Esophagus muscularis mucosa (tissue), 4 donors: ENCODE results near the gene TMEM51. TPM values are rescaled to one million over a fixed set of nuclear protein-coding genes. Genes with fewer than 3 reads are reported as not detected.

Source experiments
- DNase-seq: peaks from one replicate; pipeline ENCODE4 v3.0.0-alpha.2; 2017; ENCODE audit errors: extremely low spot score
- H3K27ac ChIP-seq, 4 donors: fragments of 200-600 bp; sonication (generic); replicated peaks in 1 of 4; 1 replicate in 3 of 4; 2 replicates in 1 of 4; pipeline ENCODE4 v1.5.1; 2016 to 2019; ENCODE audit warnings: mild to moderate bottlenecking in 1 of 4
- H3K27me3 ChIP-seq, 4 donors: fragments of 200-600 bp; sonication (generic); one replicate each; pipeline versions ENCODE4 v1.5.1 to v1.6.0; 2016 to 2019
- H3K36me3 ChIP-seq, 4 donors: fragments of 200-600 bp; sonication (generic); one replicate each; pipeline ENCODE4 v1.5.1; 2016 to 2019
- H3K4me1 ChIP-seq, 4 donors: fragments of 200-600 bp; sonication (generic); one replicate each; pipeline ENCODE4 v1.5.1; 2016 to 2019
- H3K4me3 ChIP-seq, 4 donors: fragments of 200-600 bp; sonication (generic); 1 replicate in 2 of 4; 2 replicates in 2 of 4; pipeline ENCODE4 v1.5.1; 2016 to 2019; ENCODE audit warnings: mild to moderate bottlenecking in 4 of 4, moderate library complexity in 1 of 4
- H3K9me3 ChIP-seq, 4 donors: fragments of 200-600 bp; sonication (generic); 1 replicate in 3 of 4; 2 replicates in 1 of 4; pipeline ENCODE4 v1.5.1; 2016 to 2019
- EP300 ChIP-seq: sonication (generic); formaldehyde crosslinking; IDR thresholded peaks from one replicate; pipeline ENCODE4 v1.6.1; 2017; ENCODE audit warnings: antibody characterized with exemption
- POLR2A ChIP-seq: fragments of 450-650 bp; IDR thresholded peaks from one replicate; pipeline ENCODE4 v1.6.1; 2017; ENCODE audit warnings: antibody characterized with exemption, moderate library complexity, mild to moderate bottlenecking, low read depth
- POLR2AphosphoS5 ChIP-seq, 2 donors: sonication (generic); formaldehyde crosslinking; IDR thresholded peaks; one replicate each; pipeline ENCODE4 v1.6.1; 2017; ENCODE audit warnings: antibody characterized with exemption in 2 of 2
- WGBS: methylation state at CpG from one replicate; pipeline ENCODE4 v1.1.5; 2018; 5-methylcytosine and 5-hydroxymethylcytosine counted together
- intact Hi-C: fragments of 100-400 bp; cut with DNase I; formaldehyde crosslinking; loops from one replicate; pipeline ENCODE4 v1.15.1; 2023
- total RNA-seq, 4 donors: library from RNA; depleted of rRNA; stranded (reverse); fragments of >200 nt; gene quantifications; one replicate each; pipeline versions ENCODE4 v1.1.0 to v1.2.1, GENCODE V29; 2016
- TF ChIP-seq, protein P1 (sequence below), 3 experiments: fragments of 200-600 bp in 2 of 3; fragments of 450-650 bp in 1 of 3; sonication (generic) in 2 of 3; IDR thresholded peaks; one replicate each; pipeline ENCODE4 v1.5.1; 2017 to 2019; ENCODE audit warnings: antibody characterized with exemption in 3 of 3, mild to moderate bottlenecking in 2 of 3, moderate library complexity in 1 of 3

The TMEM51 gene, protein sequence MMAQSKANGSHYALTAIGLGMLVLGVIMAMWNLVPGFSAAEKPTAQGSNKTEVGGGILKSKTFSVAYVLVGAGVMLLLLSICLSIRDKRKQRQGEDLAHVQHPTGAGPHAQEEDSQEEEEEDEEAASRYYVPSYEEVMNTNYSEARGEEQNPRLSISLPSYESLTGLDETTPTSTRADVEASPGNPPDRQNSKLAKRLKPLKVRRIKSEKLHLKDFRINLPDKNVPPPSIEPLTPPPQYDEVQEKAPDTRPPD
- 10 to 100 TPM in 3 of 4 donors, 1 to 10 TPM in 1; 8.6 to 17.2 (median 11.4) TPM for total RNA-seq

GRCh38 chr1:15153184-15153841, at the start of gene TMEM51:
TMEM51 (plus strand) TSS chr1:15153747; CDS start chr1:15215088, 61,341 bp downstream.
- Histone ChIP-seq H3K36me3 (no peaks in the 10 kb centered on the region), H3K4me3 (peak within 1 kb of the TSS; percentile 82 to 95 (median 88)), H3K9me3 (no peaks in the 10 kb centered on the region), H3K4me1 (peaks cover 20 to 73% (median 62%) of the 10 kb centered on the region in 4 donors), H3K27me3 (peaks cover 0 to 8% (median 0%) of the 10 kb centered on the region in 4 donors), H3K27ac (peak within 1 kb of the TSS; percentile 85 to 94 (median 90))
- WGBS: under 1% methylated on average over 17 of the region's 56 CpGs
- no peak for DNase-seq
- intact Hi-C loops: loop anchor here (2.0 kb wide), 1 partner anchor 119 kb away; no protein-coding TSS in a partner anchor
- TF ChIP-seq POLR2AphosphoS5 (IDR thresholded peaks at IDR 0.05) (peak in 1 of 2 donors; percentile 51), POLR2A (no peak)

- no peak for TF ChIP-seq EP300
- no peak for TF ChIP-seq POLR2A
- TF ChIP-seq, protein P1, sequence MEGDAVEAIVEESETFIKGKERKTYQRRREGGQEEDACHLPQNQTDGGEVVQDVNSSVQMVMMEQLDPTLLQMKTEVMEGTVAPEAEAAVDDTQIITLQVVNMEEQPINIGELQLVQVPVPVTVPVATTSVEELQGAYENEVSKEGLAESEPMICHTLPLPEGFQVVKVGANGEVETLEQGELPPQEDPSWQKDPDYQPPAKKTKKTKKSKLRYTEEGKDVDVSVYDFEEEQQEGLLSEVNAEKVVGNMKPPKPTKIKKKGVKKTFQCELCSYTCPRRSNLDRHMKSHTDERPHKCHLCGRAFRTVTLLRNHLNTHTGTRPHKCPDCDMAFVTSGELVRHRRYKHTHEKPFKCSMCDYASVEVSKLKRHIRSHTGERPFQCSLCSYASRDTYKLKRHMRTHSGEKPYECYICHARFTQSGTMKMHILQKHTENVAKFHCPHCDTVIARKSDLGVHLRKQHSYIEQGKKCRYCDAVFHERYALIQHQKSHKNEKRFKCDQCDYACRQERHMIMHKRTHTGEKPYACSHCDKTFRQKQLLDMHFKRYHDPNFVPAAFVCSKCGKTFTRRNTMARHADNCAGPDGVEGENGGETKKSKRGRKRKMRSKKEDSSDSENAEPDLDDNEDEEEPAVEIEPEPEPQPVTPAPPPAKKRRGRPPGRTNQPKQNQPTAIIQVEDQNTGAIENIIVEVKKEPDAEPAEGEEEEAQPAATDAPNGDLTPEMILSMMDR (IDR thresholded peaks at IDR 0.05): no peak
- Histone ChIP-seq H3K4me1 (no peaks in the 10 kb centered on the region), H3K36me3 (no peaks in the 10 kb centered on the region), H3K27me3 (peaks cover 0 to 50% (median 5%) of the 10 kb centered on the region in 4 donors), H3K27ac (no peak overlapping the region), H3K4me3 (no peak overlapping the region), H3K9me3 (peaks cover 0 to 5% (median 5%) of the 10 kb centered on the region in 4 donors)
- WGBS: 100% methylated on average over 1 of the region's 10 CpGs
- DNase-seq: no peak
- intact Hi-C loops: no loop called here
Observed at GRCh38 chr1:15103906-15104305, 49.6 kb upstream of the TMEM51 start.

GRCh38 chr1:15104768-15105167, 48.8 kb upstream of the TMEM51 start:
- DNase-seq: no peak
- intact Hi-C loops: no loop called here
- Histone ChIP-seq H3K9me3 (peaks cover 0 to 5% (median 5%) of the 10 kb centered on the region in 4 donors), H3K27ac (no peak overlapping the region), H3K27me3 (peaks cover 0 to 41% (median 5%) of the 10 kb centered on the region in 4 donors), H3K4me1 (no peaks in the 10 kb centered on the region), H3K4me3 (no peak overlapping the region), H3K36me3 (no peaks in the 10 kb centered on the region)
- TF ChIP-seq POLR2AphosphoS5 (IDR thresholded peaks at IDR 0.05) (no peak), POLR2A (no peak), EP300 (no peak)
- TF ChIP-seq, protein P1 (IDR thresholded peaks at IDR 0.05): no peak

DNA sequence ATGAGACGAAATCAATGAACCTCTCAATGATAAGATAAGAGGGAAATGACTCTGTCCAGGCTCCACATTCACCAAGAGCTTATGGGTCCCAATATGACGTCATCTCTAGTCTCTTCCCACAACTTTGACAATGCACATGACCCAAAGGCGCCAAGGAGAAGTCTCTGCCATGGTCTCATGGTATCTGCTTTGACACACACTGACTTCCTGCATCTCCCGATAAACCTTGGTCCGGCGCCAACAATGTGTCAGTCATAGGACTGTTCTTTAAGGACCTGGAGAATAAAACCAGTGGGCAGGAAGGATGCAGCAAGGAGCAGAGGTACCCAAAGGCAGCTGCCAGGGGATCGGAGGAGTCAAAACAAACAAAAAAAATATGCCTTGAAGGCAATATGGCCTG, 46.9 kb upstream of the TMEM51 start:
- intact Hi-C loops: no loop called here
- H3K27ac ChIP-seq: no peak overlapping the region
- no peaks in the 10 kb centered on the region for H3K36me3 ChIP-seq
- peaks cover 0 to 5% (median 5%) of the 10 kb centered on the region in 4 donors for H3K9me3 ChIP-seq
- H3K4me1 ChIP-seq: no peaks in the 10 kb centered on the region
- TF ChIP-seq, protein P1 (IDR thresholded peaks at IDR 0.05): no peak
- TF ChIP-seq POLR2AphosphoS5 (IDR thresholded peaks at IDR 0.05): no peak
- TF ChIP-seq POLR2A: no peak
- no peak for TF ChIP-seq EP300
- no peak for DNase-seq
- 53% methylated on average over 7 of the region's 7 CpGs for WGBS
- no peak overlapping the region for H3K4me3 ChIP-seq
- peaks cover 0 to 26% (median 0%) of the 10 kb centered on the region in 4 donors for H3K27me3 ChIP-seq

- TF ChIP-seq POLR2A (no peak), EP300 (no peak), POLR2AphosphoS5 (IDR thresholded peaks at IDR 0.05) (no peak)
- TF ChIP-seq, protein P1 (IDR thresholded peaks at IDR 0.05): no peak
- Histone ChIP-seq H3K4me3 (no peak overlapping the region), H3K36me3 (no peaks in the 10 kb centered on the region), H3K27me3 (peaks cover 0 to 20% (median 0%) of the 10 kb centered on the region in 4 donors), H3K9me3 (peaks cover 0 to 5% (median 5%) of the 10 kb centered on the region in 4 donors), H3K27ac (no peak overlapping the region), H3K4me1 (no peaks in the 10 kb centered on the region)
- WGBS: 71% methylated on average over 1 of the region's 1 CpG
- DNase-seq: no peak
- intact Hi-C loops: no loop called here
Observed at GRCh38 chr1:15107058-15107687, 46.4 kb upstream of the TMEM51 start.
